AG04450 (cell line): ENCODE results near the gene LIN37. TPM values are rescaled to one million over a fixed set of nuclear protein-coding genes. Genes with fewer than 3 reads are reported as not detected.
"Not testable (repeated sequence)": the region's sequence is repeated elsewhere in the genome, so short reads cannot be mapped to it uniquely, and the experiment has no call there.

ENCODE experiments used
- CTCF ChIA-PET: fragments of 300-600, 350-600 bp; formaldehyde crosslinking; extraction: SDS; loops from one replicate; lab custom pipeline; 2022; ENCODE audit warnings: antibody characterized with exemption, inconsistent platforms; lab: Charles Lee
- POLR2A ChIA-PET: fragments of 350-600 bp; formaldehyde crosslinking; extraction: SDS; loops from one replicate; lab custom pipeline; 2021; ENCODE audit warnings: antibody characterized with exemption, inconsistent platforms; lab: Yijun Ruan, JAX
- DNase-seq: peaks from one replicate; pipeline ENCODE4 v3.0.0-alpha.2; 2011; ENCODE audit warnings: low read depth, low spot score
- H3K27ac ChIP-seq: one replicate; pipeline ENCODE4 v1.5.1; 2012; ENCODE audit warnings: low read depth, low read length, control low read depth
- H3K27me3 ChIP-seq: one replicate; pipeline ENCODE4 v1.6.0; 2012; ENCODE audit warnings: low read length; ENCODE audit not compliant: control insufficient read depth, insufficient read depth
- H3K4me3 ChIP-seq: 2 replicates; pipeline ENCODE4 v1.5.1; 2011; ENCODE audit warnings: mild to moderate bottlenecking, low read depth, low read length, control low read depth
- H3K9me3 ChIP-seq: 2 replicates; pipeline ENCODE4 v1.5.1; 2012; ENCODE audit warnings: low read length; ENCODE audit not compliant: control insufficient read depth, insufficient read depth
- polyA plus RNA-seq: library from polyadenylated mRNA; depleted of rRNA; stranded (reverse); fragments of >200 nt; gene quantifications from 2 replicates; pipeline ENCODE4 v1.2.3, GENCODE V29; 2011
- TF ChIP-seq, protein P1 (sequence below): IDR thresholded peaks from 2 replicates; pipeline ENCODE4 v1.5.1; 2011; ENCODE audit warnings: low read depth, low read length, control low read depth, inconsistent platforms

The LIN37 gene
- polyA plus RNA-seq, 1 experiment, result 5.5 TPM

DNA sequence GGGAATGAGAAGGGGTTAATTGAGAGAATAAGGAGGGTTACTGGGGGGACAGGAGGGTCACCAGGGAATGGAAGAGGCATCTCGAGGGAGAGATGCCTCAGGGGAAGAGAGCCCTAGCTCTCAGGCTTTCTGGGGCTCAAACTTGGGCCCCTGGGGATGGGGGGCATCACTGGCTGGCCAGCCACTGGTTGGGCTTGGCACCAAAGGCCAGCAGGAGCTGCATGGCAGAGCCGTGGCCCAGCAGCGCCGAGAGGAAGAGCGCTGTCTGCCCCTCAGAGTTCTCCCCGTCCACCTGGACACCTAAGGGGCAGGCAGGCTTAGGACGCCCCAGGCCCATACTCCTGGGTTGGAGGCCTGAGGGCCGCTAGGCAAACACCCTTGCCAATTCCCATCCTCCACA, 44.5 kb downstream of the LIN37 start:
- no peak overlapping the region for H3K27ac ChIP-seq
- TF ChIP-seq, protein P1, sequence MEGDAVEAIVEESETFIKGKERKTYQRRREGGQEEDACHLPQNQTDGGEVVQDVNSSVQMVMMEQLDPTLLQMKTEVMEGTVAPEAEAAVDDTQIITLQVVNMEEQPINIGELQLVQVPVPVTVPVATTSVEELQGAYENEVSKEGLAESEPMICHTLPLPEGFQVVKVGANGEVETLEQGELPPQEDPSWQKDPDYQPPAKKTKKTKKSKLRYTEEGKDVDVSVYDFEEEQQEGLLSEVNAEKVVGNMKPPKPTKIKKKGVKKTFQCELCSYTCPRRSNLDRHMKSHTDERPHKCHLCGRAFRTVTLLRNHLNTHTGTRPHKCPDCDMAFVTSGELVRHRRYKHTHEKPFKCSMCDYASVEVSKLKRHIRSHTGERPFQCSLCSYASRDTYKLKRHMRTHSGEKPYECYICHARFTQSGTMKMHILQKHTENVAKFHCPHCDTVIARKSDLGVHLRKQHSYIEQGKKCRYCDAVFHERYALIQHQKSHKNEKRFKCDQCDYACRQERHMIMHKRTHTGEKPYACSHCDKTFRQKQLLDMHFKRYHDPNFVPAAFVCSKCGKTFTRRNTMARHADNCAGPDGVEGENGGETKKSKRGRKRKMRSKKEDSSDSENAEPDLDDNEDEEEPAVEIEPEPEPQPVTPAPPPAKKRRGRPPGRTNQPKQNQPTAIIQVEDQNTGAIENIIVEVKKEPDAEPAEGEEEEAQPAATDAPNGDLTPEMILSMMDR, result no peak
- no peak overlapping the region for H3K4me3 ChIP-seq
- peaks cover 14% of the 10 kb centered on the region for H3K27me3 ChIP-seq
- DNase-seq, result no peak
- ChIA-PET CTCF (no interaction called here), POLR2A (no interaction called here)
- no peaks in the 10 kb centered on the region; the same call in 1 of the 2 replicates for H3K9me3 ChIP-seq

DNA sequence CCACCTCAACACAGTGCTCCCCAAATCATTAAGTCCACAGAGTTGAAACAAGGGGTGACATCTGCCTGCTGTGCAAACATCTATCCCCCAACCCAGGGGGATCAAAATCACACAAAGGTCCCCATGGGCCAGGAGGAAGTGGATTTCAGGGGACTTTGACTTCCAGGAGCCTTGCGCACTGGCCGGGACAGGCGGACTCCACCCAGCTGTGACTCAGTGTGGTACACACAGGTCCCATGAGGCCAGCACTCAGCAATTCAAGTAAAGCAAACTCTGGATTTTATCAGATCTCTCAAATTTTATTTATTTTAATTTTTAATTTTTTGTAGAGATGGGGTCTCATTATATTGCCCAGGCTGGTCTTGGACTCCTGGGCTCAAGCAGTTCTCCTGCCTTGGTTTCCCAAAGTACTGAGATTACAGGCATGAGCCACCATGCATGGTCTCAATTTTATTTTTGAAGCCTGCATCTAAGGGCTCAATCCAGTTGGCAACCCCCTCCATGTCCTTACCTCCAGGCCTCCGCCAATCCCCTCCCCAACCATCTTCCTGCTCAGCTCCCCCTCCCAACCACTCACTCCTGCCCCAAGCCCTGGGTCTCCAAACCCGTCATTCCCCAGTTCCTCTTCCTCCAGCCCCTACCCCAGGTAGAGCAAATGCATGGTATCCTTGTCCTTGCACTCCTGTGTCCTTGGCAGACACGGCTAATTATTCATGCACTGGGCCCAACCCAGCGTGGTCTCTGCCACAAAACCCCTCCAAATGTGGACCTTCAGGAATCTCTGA, 45.2 kb downstream of the LIN37 start:
- H3K4me3 ChIP-seq, result no peak overlapping the region
- TF ChIP-seq, protein P1, result no peak
- POLR2A ChIA-PET, result no interaction called here
- peaks cover 14% of the 10 kb centered on the region for H3K27me3 ChIP-seq
- no peak for DNase-seq
- H3K9me3 ChIP-seq, result no peaks in the 10 kb centered on the region; the same call in 1 of the 2 replicates
- H3K27ac ChIP-seq, result no peak overlapping the region
- CTCF ChIA-PET, result no interaction called here

DNA sequence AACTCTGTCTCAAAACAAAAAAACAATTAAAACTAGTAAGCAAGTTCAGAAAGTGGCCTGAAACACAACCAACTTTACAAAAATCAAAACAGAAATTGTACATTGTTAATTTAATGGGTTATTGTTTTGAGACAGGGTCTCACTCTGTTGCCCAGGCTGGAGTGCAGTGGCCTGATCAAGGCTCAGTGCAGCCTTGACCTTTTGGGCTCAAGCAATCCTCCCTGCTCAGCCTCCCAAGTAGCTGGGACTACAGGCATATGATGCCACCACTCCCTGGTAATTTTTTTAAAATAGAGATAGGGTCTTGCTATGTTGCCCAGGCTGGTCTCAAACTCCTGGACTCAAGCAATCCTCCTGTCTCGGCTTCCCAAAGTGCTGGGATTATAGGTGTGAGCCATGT, 47.2 kb downstream of the LIN37 start:
- peaks cover 14% of the 10 kb centered on the region for H3K27me3 ChIP-seq
- H3K27ac ChIP-seq, DNase-seq, POLR2A ChIA-PET, CTCF ChIA-PET, H3K4me3 ChIP-seq, H3K9me3 ChIP-seq: not testable (repeated sequence)

DNA sequence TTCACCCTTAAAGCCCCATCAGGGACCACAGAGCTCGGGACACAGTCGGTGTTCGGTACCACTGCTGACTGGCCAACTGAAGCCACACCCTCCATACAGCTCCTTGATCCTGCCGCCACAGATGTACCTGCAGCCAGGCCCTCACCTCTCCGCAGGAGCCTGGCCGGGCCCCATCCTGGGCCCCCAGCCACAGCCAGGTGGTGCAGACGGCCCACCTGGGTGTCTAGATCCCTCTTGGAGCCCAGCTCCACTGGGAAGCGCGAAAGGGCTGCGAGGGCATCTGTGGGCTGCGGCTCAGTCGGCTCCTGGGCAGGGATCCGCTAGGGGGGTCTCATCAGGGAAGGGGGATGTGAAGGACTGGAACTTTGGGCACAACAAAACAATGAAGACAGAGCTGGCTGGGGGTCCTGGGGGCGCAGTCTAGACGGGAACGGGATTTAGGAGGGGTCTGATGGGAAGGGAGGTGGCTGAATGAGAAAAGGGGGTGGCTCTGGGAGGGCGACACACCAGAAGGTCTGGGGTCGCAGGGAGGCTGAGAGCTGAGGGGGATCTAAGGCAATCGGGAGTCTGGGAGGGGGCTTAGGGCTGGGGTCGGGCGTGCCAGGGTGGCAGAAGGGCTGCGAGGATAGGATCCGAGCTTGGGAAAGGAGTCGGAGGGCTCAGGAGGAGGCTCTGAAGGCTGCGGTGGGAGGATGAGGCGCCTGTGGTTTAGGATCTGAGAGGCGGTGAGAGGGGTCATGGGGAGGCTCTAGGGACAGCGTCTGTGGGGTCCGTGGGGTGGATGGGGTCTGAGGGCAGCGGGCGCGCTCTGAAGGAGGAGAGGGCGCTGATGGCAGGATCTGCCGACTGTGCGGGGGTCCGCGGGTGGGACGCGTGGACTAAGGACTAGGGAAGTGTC, 48.5 kb downstream of the LIN37 start:
- DNase-seq, result no peak
- TF ChIP-seq, protein P1, result no peak
- no peak overlapping the region for H3K27ac ChIP-seq
- ChIA-PET CTCF (no interaction called here), POLR2A (no interaction called here)
- no peak overlapping the region for H3K4me3 ChIP-seq
- H3K27me3 ChIP-seq, result peaks cover 14% of the 10 kb centered on the region
- H3K9me3 ChIP-seq, result no peaks in the 10 kb centered on the region; the same call in 1 of the 2 replicates

DNA sequence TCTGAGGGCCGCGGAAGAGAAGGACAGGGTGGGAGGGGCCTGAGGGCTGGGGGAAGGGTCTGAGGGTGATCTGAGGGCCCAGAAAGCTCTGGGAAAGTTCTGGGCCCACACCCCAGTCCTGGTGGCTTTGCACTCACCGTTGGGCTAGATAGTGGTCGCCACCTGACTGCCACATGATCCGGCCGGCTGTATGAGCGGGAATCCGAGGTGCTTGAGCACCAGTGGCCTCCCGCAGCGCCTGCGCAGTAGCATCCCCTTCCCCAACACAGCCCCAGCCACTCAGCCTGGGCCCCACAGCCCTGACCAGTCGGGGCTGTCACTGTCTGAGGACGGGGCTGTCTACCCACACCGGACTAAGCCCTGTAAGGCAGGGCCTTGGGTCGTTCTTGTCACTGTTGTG, 49.3 kb downstream of the LIN37 start:
- H3K4me3 ChIP-seq, result no peak overlapping the region
- ChIA-PET POLR2A (no interaction called here), CTCF (no interaction called here)
- no peak overlapping the region for H3K27ac ChIP-seq
- peaks cover 18% of the 10 kb centered on the region for H3K27me3 ChIP-seq
- no peak for DNase-seq
- no peaks in the 10 kb centered on the region; the same call in 1 of the 2 replicates for H3K9me3 ChIP-seq
- TF ChIP-seq, protein P1, result no peak
